HG02642 (cell line): ENCODE data around the gene TTLL9.
"Not testable (repeated sequence)": the region's sequence is repeated elsewhere in the genome, so short reads cannot be mapped to it uniquely, and the experiment has no call there.

Experiments used
- ATAC-seq: cut with Tn5 transposase; IDR thresholded peaks from one replicate; pipeline ENCODE4 v1.9.1; 2021; ENCODE audit warnings: mild to moderate bottlenecking; ENCODE audit not compliant: unreplicated experiment, poor library complexity

TTLL9 gene

GRCh38 chr20:31869942-31870725 is at the start of gene TTLL9, which contains the start of gene DUSP15:
TSS of gene TTLL9 (plus strand) at chr20:31870634. CDS start at chr20:31871127, 493 bp downstream.
TSS of gene DUSP15 (minus strand) at chr20:31870527. CDS start at chr20:31870337, 190 bp downstream.
- ATAC-seq, result no peak

- no peak for ATAC-seq
These were observed 49.0 kb upstream of the TTLL9 start for GRCh38 chr20:31821427-31821826.

- ATAC-seq, result peak; percentile 81
These were observed 47.8 kb upstream of the TTLL9 start for GRCh38 chr20:31822421-31823330.

GRCh38 chr20:31823360-31824124 is 46.9 kb upstream of the TTLL9 start:
- ATAC-seq, result no peak

GRCh38 chr20:31824125-31824485 is 46.3 kb upstream of the TTLL9 start:
- ATAC-seq, result no peak

GRCh38 chr20:31824554-31825313 is 45.7 kb upstream of the TTLL9 start:
- no peak for ATAC-seq

GRCh38 chr20:31826074-31826473 is 44.4 kb upstream of the TTLL9 start:
- ATAC-seq, result no peak

- ATAC-seq, result no peak
These were observed 43.4 kb upstream of the TTLL9 start for GRCh38 chr20:31827059-31827458.

- ATAC-seq, result not testable (repeated sequence)
These were observed 42.4 kb upstream of the TTLL9 start for GRCh38 chr20:31828016-31828415.

- ATAC-seq, result no peak
These were observed 40.7 kb upstream of the TTLL9 start for GRCh38 chr20:31829731-31830130.

- ATAC-seq, result no peak
These were observed 39.9 kb upstream of the TTLL9 start for GRCh38 chr20:31830406-31830981.

- ATAC-seq, result no peak
These were observed 39.2 kb upstream of the TTLL9 start for GRCh38 chr20:31831211-31831610.

- no peak for ATAC-seq
These were observed 38.6 kb upstream of the TTLL9 start for GRCh38 chr20:31831771-31832306.

GRCh38 chr20:31833130-31833930 is 37.1 kb upstream of the TTLL9 start:
- ATAC-seq, result no peak

- no peak for ATAC-seq
These were observed 36.4 kb upstream of the TTLL9 start for GRCh38 chr20:31833931-31834521.

- ATAC-seq, result no peak
These were observed 34.9 kb upstream of the TTLL9 start for GRCh38 chr20:31835554-31835953.

GRCh38 chr20:31835977-31836852 is 34.2 kb upstream of the TTLL9 start:
- peak; percentile 72 for ATAC-seq
